ENCODE measurements around the gene DHX40.
A peak's percentile ranks its signal among the peaks of the same experiment; 100 is the strongest.

The DHX40 gene

GRCh38 chr17:59627274-59627673 lies 61.9 kb downstream of the DHX40 start:
- no peak for DNase-seq (ENCODE audit: low read depth)
- no peak for TF ChIP-seq CTCF (IDR thresholded peaks at IDR 0.05; ENCODE audit: insufficient read depth, low read depth, low read length, missing control alignments)
- no peak overlapping the region for H3K4me3 ChIP-seq (ENCODE audit: low read depth, low read length)

GRCh38 chr17:59627770-59628171 lies 62.4 kb downstream of the DHX40 start:
- no peak overlapping the region for H3K4me3 ChIP-seq (ENCODE audit: low read depth, low read length)

GRCh38 chr17:59629174-59629573 lies 63.8 kb downstream of the DHX40 start:
- H3K4me3 ChIP-seq (ENCODE audit: low read depth, low read length) = no peak overlapping the region
- TF ChIP-seq CTCF (IDR thresholded peaks at IDR 0.05; ENCODE audit: insufficient read depth, low read depth, low read length, missing control alignments) = no peak
- no peak for DNase-seq (ENCODE audit: low read depth)

More at GRCh38 chr17:59627770-59628171, 62.4 kb downstream of the DHX40 start:
- no peak for TF ChIP-seq CTCF (IDR thresholded peaks at IDR 0.05; ENCODE audit: insufficient read depth, low read depth, low read length, missing control alignments)
- DNase-seq (ENCODE audit: low read depth) = peak; percentile 46

- DNase-seq (ENCODE audit: low read depth) = no peak
- TF ChIP-seq CTCF (IDR thresholded peaks at IDR 0.05; ENCODE audit: insufficient read depth, low read depth, low read length, missing control alignments) = no peak
- no peak overlapping the region for H3K4me3 ChIP-seq (ENCODE audit: low read depth, low read length)
Measured at GRCh38 chr17:59631276-59631675, 65.9 kb downstream of the DHX40 start.

- no peak for DNase-seq (ENCODE audit: low read depth)
- H3K4me3 ChIP-seq (ENCODE audit: low read depth, low read length) = no peak overlapping the region
- no peak for TF ChIP-seq CTCF (IDR thresholded peaks at IDR 0.05; ENCODE audit: insufficient read depth, low read depth, low read length, missing control alignments)
Measured at GRCh38 chr17:59632398-59632797, 67.0 kb downstream of the DHX40 start.

GRCh38 chr17:59633658-59634359 lies 68.4 kb downstream of the DHX40 start:
- H3K4me3 ChIP-seq (ENCODE audit: low read depth, low read length) = no peak overlapping the region
- DNase-seq (ENCODE audit: low read depth) = no peak
- TF ChIP-seq CTCF (IDR thresholded peaks at IDR 0.05; ENCODE audit: insufficient read depth, low read depth, low read length, missing control alignments) = no peak
